Activated CD4-positive, alpha-beta T cell treated with anti-CD3 and anti-CD28 coated beads, Interleukin-2, amount 50 U/mL, for 24 hours (primary cell): Measurements from ENCODE around the gene SLC13A4.
"Not testable (repeated sequence)": the region's sequence is repeated elsewhere in the genome, so short reads cannot be mapped to it uniquely, and the experiment has no call there.

Experiments
- DNase-seq, 2 donors: peaks; one replicate each; pipeline ENCODE4 v3.0.0-alpha.2; 2020; ENCODE audit warnings: low read depth in 1 of 2, low spot score in 1 of 2

Gene SLC13A4

GRCh38 chr7:135697276-135698049 lies 30.5 kb downstream of the SLC13A4 start:
- no peak for DNase-seq

- no peak for DNase-seq
Measured at GRCh38 chr7:135693558-135693957, 34.4 kb downstream of the SLC13A4 start.

GRCh38 chr7:135692606-135693005 lies 35.4 kb downstream of the SLC13A4 start:
- not testable (repeated sequence) for DNase-seq

GRCh38 chr7:135692055-135692454 lies 35.9 kb downstream of the SLC13A4 start:
- DNase-seq, result no peak

- no peak for DNase-seq
Measured at GRCh38 chr7:135690566-135690965, 37.4 kb downstream of the SLC13A4 start.

- DNase-seq, result no peak
Measured at GRCh38 chr7:135687466-135687865, 40.5 kb downstream of the SLC13A4 start.

GRCh38 chr7:135685306-135686084 lies 42.5 kb downstream of the SLC13A4 start:
- DNase-seq, result no peak

- DNase-seq, result no peak
Measured at GRCh38 chr7:135684699-135685098, 43.3 kb downstream of the SLC13A4 start.

GRCh38 chr7:135684136-135684535 lies 43.9 kb downstream of the SLC13A4 start:
- DNase-seq, result no peak

GRCh38 chr7:135683609-135684008 lies 44.4 kb downstream of the SLC13A4 start:
- no peak for DNase-seq

GRCh38 chr7:135682191-135682590 lies 45.8 kb downstream of the SLC13A4 start:
- no peak for DNase-seq

GRCh38 chr7:135681762-135682161 lies 46.2 kb downstream of the SLC13A4 start:
- DNase-seq, result no peak

GRCh38 chr7:135678612-135679575 lies 49.1 kb downstream of the SLC13A4 start:
- DNase-seq, result no peak

GRCh38 chr7:135673360-135673706 lies 54.7 kb downstream of the SLC13A4 start:
- no peak for DNase-seq

GRCh38 chr7:135672560-135673359 lies 55.2 kb downstream of the SLC13A4 start:
- DNase-seq, result no peak

GRCh38 chr7:135670179-135670578 lies 57.8 kb downstream of the SLC13A4 start:
- DNase-seq, result no peak

- no peak for DNase-seq
Measured at GRCh38 chr7:135669774-135670173, 58.2 kb downstream of the SLC13A4 start.

GRCh38 chr7:135668852-135669395 lies 59.1 kb downstream of the SLC13A4 start:
- DNase-seq, result not testable (repeated sequence)

GRCh38 chr7:135667626-135668025 lies 60.4 kb downstream of the SLC13A4 start:
- DNase-seq, result not testable (repeated sequence)

GRCh38 chr7:135666846-135667245 lies 61.1 kb downstream of the SLC13A4 start:
- DNase-seq, result no peak
